ENCODE results near the gene ITPRIPL1. TPM values are rescaled to one million over a fixed set of nuclear protein-coding genes. Genes with fewer than 3 reads are reported as not detected.
"Not testable (repeated sequence)": the region's sequence is repeated elsewhere in the genome, so short reads cannot be mapped to it uniquely, and the experiment has no call there.

The ITPRIPL1 gene
- 10 to 100 TPM; 15.5 to 28.2 TPM for total RNA-seq

- H3K36me3 Mint-ChIP-seq, result peaks cover 30 to 43% of the 10 kb centered on the region in 2 donors
- peak; percentile 25 to 43 for ATAC-seq
- H3K27ac Mint-ChIP-seq, result peak within 1 kb of the TSS; percentile 85 to 99
- no peaks in the 10 kb centered on the region for H3K9me3 Mint-ChIP-seq
- DNase-seq (ENCODE audit: low spot score in 2 of 2), result peak; percentile 54 to 65
These were observed at the start of gene ITPRIPL1 for GRCh38 chr2:96325041-96325883. Gene ITPRIPL1, plus strand, starts transcription at chr2:96325317. Its CDS starts 523 bp downstream, at chr2:96325840.

GRCh38 chr2:96276787-96277499 is 48.2 kb upstream of the ITPRIPL1 start:
- peaks cover 19 to 34% of the 10 kb centered on the region in 2 donors for H3K36me3 Mint-ChIP-seq
- no peaks in the 10 kb centered on the region for H3K9me3 Mint-ChIP-seq
- DNase-seq (ENCODE audit: low spot score in 2 of 2), result no peak
- ATAC-seq, result no peak
- H3K27ac Mint-ChIP-seq, result peak overlapping the region in 1 of 2 donors; percentile 55

GRCh38 chr2:96287273-96287856 is 37.8 kb upstream of the ITPRIPL1 start:
- H3K27ac Mint-ChIP-seq, result peak overlapping the region; percentile 64 to 69
- DNase-seq (ENCODE audit: low spot score in 2 of 2), result no peak
- no peaks in the 10 kb centered on the region for H3K9me3 Mint-ChIP-seq
- ATAC-seq, result peak in 1 of 2 donors; percentile 47
- peaks cover 6 to 37% of the 10 kb centered on the region in 2 donors for H3K36me3 Mint-ChIP-seq

GRCh38 chr2:96291751-96292150 is 33.4 kb upstream of the ITPRIPL1 start:
- Mint-ChIP-seq H3K27ac (no peak overlapping the region), H3K36me3 (peaks cover 8 to 48% of the 10 kb centered on the region in 2 donors), H3K9me3 (no peaks in the 10 kb centered on the region)
- no peak for DNase-seq (ENCODE audit: low spot score in 2 of 2)
- no peak for ATAC-seq

GRCh38 chr2:96294271-96294670 is 30.8 kb upstream of the ITPRIPL1 start:
- H3K36me3 Mint-ChIP-seq, result peaks cover 26 to 58% of the 10 kb centered on the region in 2 donors
- H3K9me3 Mint-ChIP-seq; ATAC-seq; H3K27ac Mint-ChIP-seq; DNase-seq (ENCODE audit: low spot score in 2 of 2): not testable (repeated sequence)

- Mint-ChIP-seq H3K36me3 (peaks cover 41 to 61% of the 10 kb centered on the region in 2 donors), H3K27ac (no peak overlapping the region), H3K9me3 (no peaks in the 10 kb centered on the region)
- DNase-seq (ENCODE audit: low spot score in 2 of 2) (no peak), ATAC-seq (no peak)
These were observed 28.2 kb upstream of the ITPRIPL1 start for GRCh38 chr2:96296925-96297324.

GRCh38 chr2:96301865-96302264 is 23.3 kb upstream of the ITPRIPL1 start:
- peak overlapping the region; percentile 47 to 74 for H3K27ac Mint-ChIP-seq
- H3K9me3 Mint-ChIP-seq, result no peaks in the 10 kb centered on the region
- no peak for ATAC-seq
- H3K36me3 Mint-ChIP-seq, result peaks cover 71 to 74% of the 10 kb centered on the region in 2 donors
- DNase-seq (ENCODE audit: low spot score in 2 of 2), result no peak

- peaks cover 47 to 49% of the 10 kb centered on the region in 2 donors for H3K36me3 Mint-ChIP-seq
- peak overlapping the region; percentile 96 to 100 for H3K27ac Mint-ChIP-seq
- no peaks in the 10 kb centered on the region for H3K9me3 Mint-ChIP-seq
- no peak for ATAC-seq
- DNase-seq (ENCODE audit: low spot score in 2 of 2), result no peak
These were observed 20.5 kb upstream of the ITPRIPL1 start for GRCh38 chr2:96304606-96305005.

- H3K27ac Mint-ChIP-seq, result peak within 1 kb of the TSS; percentile 96 to 100
- ATAC-seq (peak; percentile 99), DNase-seq (ENCODE audit: low spot score in 2 of 2) (peak; percentile 90 to 91)
- H3K9me3 Mint-ChIP-seq, result no peaks in the 10 kb centered on the region
- H3K36me3 Mint-ChIP-seq, result peaks cover 45 to 49% of the 10 kb centered on the region in 2 donors
These were observed 19.8 kb upstream of the ITPRIPL1 start, which contains the start of gene SNRNP200 for GRCh38 chr2:96305091-96305978. Gene SNRNP200, minus strand, starts transcription at chr2:96305546. Its CDS starts 109 bp downstream, at chr2:96305437.

GRCh38 chr2:96305979-96306308 is 19.2 kb upstream of the ITPRIPL1 start:
- H3K9me3 Mint-ChIP-seq, result no peaks in the 10 kb centered on the region
- ATAC-seq (no peak), DNase-seq (ENCODE audit: low spot score in 2 of 2) (no peak)
- peak overlapping the region; percentile 96 to 100 for H3K27ac Mint-ChIP-seq
- peaks cover 44 to 47% of the 10 kb centered on the region in 2 donors for H3K36me3 Mint-ChIP-seq

- DNase-seq (ENCODE audit: low spot score in 2 of 2) (no peak), ATAC-seq (no peak)
- no peaks in the 10 kb centered on the region for H3K9me3 Mint-ChIP-seq
- peaks cover 40 to 43% of the 10 kb centered on the region in 2 donors for H3K36me3 Mint-ChIP-seq
- H3K27ac Mint-ChIP-seq, result peak overlapping the region; percentile 96 to 100
These were observed 18.7 kb upstream of the ITPRIPL1 start for GRCh38 chr2:96306370-96306769.

- ATAC-seq (no peak), DNase-seq (ENCODE audit: low spot score in 2 of 2) (no peak)
- H3K27ac Mint-ChIP-seq, result no peak overlapping the region
- H3K9me3 Mint-ChIP-seq, result no peaks in the 10 kb centered on the region
- peaks cover 23 to 28% of the 10 kb centered on the region in 2 donors for H3K36me3 Mint-ChIP-seq
These were observed 16.9 kb upstream of the ITPRIPL1 start for GRCh38 chr2:96308248-96308647.

- DNase-seq (ENCODE audit: low spot score in 2 of 2), result no peak
- ATAC-seq, result no peak
- no peaks in the 10 kb centered on the region for H3K9me3 Mint-ChIP-seq
- no peak overlapping the region for H3K27ac Mint-ChIP-seq
- H3K36me3 Mint-ChIP-seq, result peaks cover 0 to 6% of the 10 kb centered on the region in 2 donors
These were observed 10.1 kb upstream of the ITPRIPL1 start for GRCh38 chr2:96315005-96315399.

GRCh38 chr2:96315400-96316071 is 9.6 kb upstream of the ITPRIPL1 start:
- Mint-ChIP-seq H3K9me3 (no peaks in the 10 kb centered on the region), H3K36me3 (peaks cover 0 to 6% of the 10 kb centered on the region in 2 donors), H3K27ac (peak overlapping the region in 1 of 2 donors; percentile 57)
- peak; percentile 67 to 69 for ATAC-seq
- DNase-seq (ENCODE audit: low spot score in 2 of 2), result no peak

GRCh38 chr2:96316999-96317398 is 8.1 kb upstream of the ITPRIPL1 start:
- no peak overlapping the region for H3K27ac Mint-ChIP-seq
- H3K36me3 Mint-ChIP-seq, result peaks cover 0 to 6% of the 10 kb centered on the region in 2 donors
- ATAC-seq (no peak), DNase-seq (ENCODE audit: low spot score in 2 of 2) (no peak)
- no peaks in the 10 kb centered on the region for H3K9me3 Mint-ChIP-seq
